Raji (cell line): ENCODE results near the gene FKBP3.

ENCODE experiments used
- POLR2A ChIP-seq: IDR thresholded peaks from 2 replicates; pipeline ENCODE4 v1.6.1; 2011; ENCODE audit warnings: low read depth, low read length, control low read depth; ENCODE audit not compliant: insufficient read depth

The FKBP3 gene

GRCh38 chr14:45128963-45129629, 5.2 kb downstream of the FKBP3 start:
- TF ChIP-seq POLR2A = no peak

- TF ChIP-seq POLR2A = no peak
Measured at GRCh38 chr14:45125754-45126153, 8.5 kb downstream of the FKBP3 start.

DNA sequence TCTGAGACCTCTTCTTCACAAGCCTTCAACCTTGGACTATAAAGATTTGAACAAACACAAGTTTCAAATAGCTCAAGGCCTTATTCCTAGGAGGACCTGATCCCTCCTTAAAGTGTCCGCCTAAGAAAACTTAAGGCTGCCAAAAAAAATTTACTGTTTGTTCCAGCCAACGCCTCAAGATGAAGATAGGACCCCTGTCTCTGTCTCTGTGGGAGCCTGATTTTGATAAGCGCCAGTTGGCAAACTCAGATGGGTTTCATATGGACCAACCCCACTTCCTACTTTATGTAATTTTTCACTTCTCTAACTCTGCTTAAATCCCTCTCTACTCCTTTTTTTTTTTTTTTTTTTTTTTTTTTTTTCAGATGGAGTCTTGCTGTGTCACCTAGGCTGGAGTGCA, 11.0 kb downstream of the FKBP3 start:
- no peak for TF ChIP-seq POLR2A

GRCh38 chr14:45120096-45120495, 14.2 kb downstream of the FKBP3 start:
- no peak for TF ChIP-seq POLR2A

DNA sequence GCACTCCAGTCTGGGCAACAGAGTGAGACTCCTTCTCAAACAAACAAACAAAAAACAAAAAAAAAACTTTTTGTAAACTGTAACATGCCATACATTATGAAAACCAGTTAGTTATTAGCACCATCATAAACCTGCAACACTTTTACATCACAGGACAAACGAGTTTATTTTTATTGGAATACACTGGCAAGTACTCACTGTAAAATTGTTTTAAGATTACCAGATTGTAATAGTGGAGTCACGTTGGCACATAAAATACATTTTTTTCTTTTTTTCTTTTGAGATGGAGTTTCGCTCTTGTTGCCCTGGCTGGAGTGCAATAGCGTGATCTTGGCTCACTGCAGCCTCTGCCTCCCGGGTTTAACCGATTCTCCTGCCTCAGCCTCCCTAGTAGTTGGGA, 15.7 kb downstream of the FKBP3 start:
- TF ChIP-seq POLR2A = no peak

GRCh38 chr14:45114327-45114726, 20.0 kb downstream of the FKBP3 start:
- no peak for TF ChIP-seq POLR2A

DNA sequence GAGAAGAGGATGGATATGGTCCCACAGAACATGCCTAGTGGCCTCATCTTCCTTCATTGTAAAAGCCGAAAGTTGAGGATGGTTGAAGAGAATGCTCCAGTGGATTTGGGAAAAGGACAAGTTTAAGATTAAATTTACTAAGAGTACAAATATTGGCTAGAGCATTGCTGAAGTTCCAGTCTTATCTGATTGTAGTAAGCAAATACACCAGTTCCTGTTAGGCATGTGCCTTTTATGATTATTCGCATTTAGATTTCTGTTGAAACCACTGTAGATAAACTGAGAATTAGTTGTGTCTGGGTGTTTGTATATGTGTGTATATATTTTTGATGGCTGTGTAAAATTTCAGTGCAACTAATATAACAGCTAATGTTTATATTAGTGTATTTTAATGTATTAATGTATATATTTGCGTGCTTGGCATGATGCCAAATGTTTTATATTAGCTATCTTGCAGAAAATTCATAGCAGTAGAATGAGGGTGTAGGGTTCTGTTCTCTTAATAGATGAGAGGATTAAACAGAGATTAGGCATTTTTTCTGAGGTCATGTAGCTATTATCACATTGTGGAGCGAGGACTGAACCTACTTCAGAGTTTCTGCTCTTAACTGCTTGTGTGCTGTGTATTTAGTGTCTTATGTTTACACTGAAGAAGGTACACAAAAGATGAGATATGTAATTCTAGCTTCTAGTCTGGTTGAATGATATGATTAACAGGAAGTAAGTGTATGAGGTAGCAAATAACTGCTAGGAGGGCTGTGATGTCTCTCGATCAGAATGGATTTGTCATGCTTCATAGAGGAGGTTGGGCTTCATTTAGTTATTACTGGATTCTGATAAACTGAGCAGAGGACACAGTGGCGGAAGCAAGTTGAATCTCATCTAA, 21.1 kb downstream of the FKBP3 start:
- TF ChIP-seq POLR2A = no peak

- no peak for TF ChIP-seq POLR2A
Measured at GRCh38 chr14:45104561-45104960, 29.7 kb downstream of the FKBP3 start.

- no peak for TF ChIP-seq POLR2A
Measured at GRCh38 chr14:45103806-45104205, 30.5 kb downstream of the FKBP3 start.

DNA sequence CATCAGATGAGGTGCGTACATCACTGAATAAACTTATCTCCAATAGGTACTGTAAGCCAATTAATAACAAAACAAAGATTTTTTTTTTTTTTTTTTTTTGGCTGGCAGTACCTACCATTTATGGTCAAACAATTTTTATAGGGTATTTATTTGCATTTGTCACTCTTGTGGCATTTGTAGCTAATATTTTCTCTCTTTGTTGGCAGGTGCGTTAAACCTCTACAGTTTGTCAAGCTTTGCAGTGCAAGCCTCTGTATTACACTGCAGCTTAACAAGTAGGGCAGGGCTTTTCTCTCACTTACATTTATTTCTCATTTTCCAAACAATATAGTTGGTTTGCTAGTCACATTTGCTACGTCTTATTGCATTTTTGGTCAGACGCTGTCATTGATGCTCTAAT, 38.1 kb downstream of the FKBP3 start:
- no peak for TF ChIP-seq POLR2A

GRCh38 chr14:45095143-45095542, 39.1 kb downstream of the FKBP3 start:
- no peak for TF ChIP-seq POLR2A

DNA sequence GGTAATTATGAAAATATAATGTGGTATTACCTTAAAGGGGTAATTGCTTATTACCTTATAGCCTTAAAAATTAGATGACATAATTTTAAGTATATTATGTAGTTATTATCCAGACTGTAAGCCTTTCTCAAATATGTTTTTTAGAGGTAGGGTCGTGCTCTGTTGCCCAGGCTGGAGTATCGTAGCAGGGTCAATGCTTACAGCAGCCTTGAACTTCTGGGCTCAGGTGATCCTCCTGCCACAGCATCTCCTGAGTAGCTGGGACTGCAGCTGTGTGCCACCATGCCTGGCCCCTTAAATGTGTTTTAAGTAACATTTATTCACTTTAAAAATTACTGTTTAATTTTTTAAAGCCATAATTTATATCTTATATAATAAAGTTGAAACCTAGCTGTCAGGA, 40.0 kb downstream of the FKBP3 start:
- no peak for TF ChIP-seq POLR2A

- no peak for TF ChIP-seq POLR2A
Measured at GRCh38 chr14:45091710-45092109, 42.6 kb downstream of the FKBP3 start.

GRCh38 chr14:45089813-45090212, 44.5 kb downstream of the FKBP3 start:
- no peak for TF ChIP-seq POLR2A

GRCh38 chr14:45084946-45085346, 49.3 kb downstream of the FKBP3 start:
- TF ChIP-seq POLR2A = no peak

DNA sequence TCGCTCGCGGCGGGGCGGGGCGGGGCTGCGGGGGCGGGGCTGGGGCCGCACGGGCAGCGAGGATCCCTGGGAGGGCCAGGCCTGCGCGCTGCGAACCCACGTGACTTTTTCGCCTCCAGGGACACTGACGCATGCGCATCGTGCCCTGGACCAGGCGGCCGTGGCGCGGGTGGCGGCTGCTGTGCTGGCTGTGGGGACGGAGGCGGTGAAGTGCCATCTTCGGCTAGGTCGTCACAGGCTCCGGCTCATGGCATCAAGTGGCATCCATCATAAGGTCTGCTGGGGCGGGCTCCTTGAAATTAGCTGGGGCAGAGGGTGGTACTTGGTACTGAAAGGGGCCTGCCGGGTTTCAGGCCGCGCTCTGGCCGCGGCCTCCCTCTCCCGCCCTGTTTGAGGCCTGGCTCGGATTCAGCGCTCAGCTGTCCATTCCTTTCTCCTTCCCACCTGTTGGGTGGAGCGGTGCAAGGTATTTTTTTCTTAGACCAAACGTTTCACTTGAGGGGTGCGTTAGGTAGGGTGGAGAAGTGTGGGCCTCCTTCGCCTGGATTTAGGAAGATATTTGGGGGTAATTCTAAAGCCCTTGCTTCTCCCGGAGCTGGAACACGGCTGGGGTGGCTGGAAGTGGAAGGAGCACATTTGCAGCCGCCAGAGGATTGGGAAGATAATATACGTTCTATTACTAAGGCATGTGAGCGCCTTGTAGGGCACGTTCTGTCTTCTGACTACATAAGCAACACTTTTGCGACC, 50.1 kb downstream of the FKBP3 start, which contains the start of gene PRPF39:
Gene PRPF39, plus strand, starts transcription at position 141 of the 747 bp plus-strand sequence. CDS start 11,124 bp downstream, outside the sequence.
- TF ChIP-seq POLR2A = peak; percentile 98

- no peak for TF ChIP-seq POLR2A
Measured at GRCh38 chr14:45083617-45083975, 50.7 kb downstream of the FKBP3 start.
